Endothelial cell of umbilical vein (primary cell): ENCODE measurements around the gene CELF2. TPM values are rescaled to one million over a fixed set of nuclear protein-coding genes. Genes with fewer than 3 reads are reported as not detected.

ENCODE experiments used
- BruUV-seq: library from RNA; stranded (reverse); fragments of 400-500 nt; replicated peaks from 2 replicates; lab custom pipeline; 2021; lab: Mats Ljungman, UMichigan
- CTCF ChIA-PET: fragments of 300-600, 350-600 bp; sonication (Branson Sonifier 250); formaldehyde crosslinking; loops from one replicate; lab custom pipeline; 2021; ENCODE audit warnings: antibody characterized with exemption, inconsistent platforms; lab: Charles Lee
- POLR2A ChIA-PET: fragments of 300-600, 350-600 bp; sonication (Branson Sonifier 250); formaldehyde crosslinking; loops from one replicate; lab custom pipeline; 2021; ENCODE audit warnings: antibody characterized with exemption, inconsistent platforms; lab: Charles Lee
- DNase-seq: peaks from one replicate; pipeline ENCODE4 v3.0.0-alpha.2; 2011; ENCODE audit warnings: low read depth, low spot score
- FAIRE-seq: peaks from 2 replicates; lab custom pipeline; 2011; peaks lifted over from hg19 to GRCh38; lab: Jason Lieb, UNC
- H2AFZ ChIP-seq: 2 replicates; pipeline ENCODE4 v1.6.0; 2012; ENCODE audit warnings: low read depth, low read length, control low read depth, inconsistent platforms
- H3K27ac ChIP-seq: 2 replicates; pipeline ENCODE4 v1.5.1; 2011; ENCODE audit warnings: low read depth, mild to moderate bottlenecking, control low read depth, low read length, moderate library complexity; ENCODE audit not compliant: insufficient read depth
- H3K27me3 ChIP-seq, 2 experiments: 2 replicates each; pipeline versions ENCODE4 v1.6.0 to v1.6.1; 2011; ENCODE audit warnings: low read length in 2 of 2, mixed read lengths in 1 of 2; ENCODE audit not compliant: control insufficient read depth in 2 of 2, insufficient read depth in 2 of 2
- H3K36me3 ChIP-seq, 2 experiments: 2 replicates in 1 of 2; 3 replicates in 1 of 2; pipeline ENCODE4 v1.5.1; 2011; ENCODE audit warnings: low read length in 2 of 2, mild to moderate bottlenecking in 1 of 2, moderate library complexity in 1 of 2; ENCODE audit not compliant: control insufficient read depth in 2 of 2, insufficient read depth in 2 of 2; ENCODE audit errors: extremely low read depth in 1 of 2
- H3K4me1 ChIP-seq: 3 replicates; pipeline ENCODE4 v1.5.1; 2011; ENCODE audit warnings: mild to moderate bottlenecking, low read length; ENCODE audit not compliant: control insufficient read depth, insufficient read depth; ENCODE audit errors: extremely low read depth
- H3K4me2 ChIP-seq: 2 replicates; pipeline ENCODE4 v1.6.1; 2011; ENCODE audit warnings: low read length, control low read depth, mixed read lengths; ENCODE audit not compliant: insufficient read depth
- H3K4me3 ChIP-seq, 3 experiments: fragments of 200-600 bp in 1 of 3; sonication (generic), shearing (Covaris generic) in 1 of 3; replicated peaks in 1 of 3; 2 replicates each; pipeline ENCODE4 v1.5.1; 2011 to 2016; ENCODE audit warnings: control low read depth in 3 of 3, low read length in 3 of 3, mild to moderate bottlenecking in 2 of 3, inconsistent platforms in 1 of 3, low read depth in 1 of 3, moderate library complexity in 1 of 3; ENCODE audit not compliant: insufficient read depth in 1 of 3
- H3K79me2 ChIP-seq: 2 replicates; pipeline ENCODE4 v1.6.0; 2012; ENCODE audit warnings: low read length, inconsistent platforms; ENCODE audit not compliant: control insufficient read depth, insufficient read depth
- H3K9ac ChIP-seq: replicated peaks from 2 replicates; pipeline ENCODE3; 2011; ENCODE audit warnings: low read length, control low read depth; ENCODE audit not compliant: insufficient read depth; ENCODE audit errors: extremely low read depth
- H3K9me1 ChIP-seq: replicated peaks from 3 replicates; pipeline ENCODE4 v1.6.0; 2011; ENCODE audit warnings: mild to moderate bottlenecking, low read length; ENCODE audit not compliant: control insufficient read depth, insufficient read depth; ENCODE audit errors: extremely low read depth
- H3K9me3 ChIP-seq: replicated peaks from 2 replicates; pipeline ENCODE4 v1.5.1; 2012; ENCODE audit warnings: low read length, inconsistent platforms; ENCODE audit not compliant: control insufficient read depth, insufficient read depth
- H4K20me1 ChIP-seq: replicated peaks from 2 replicates; pipeline ENCODE3; 2011; ENCODE audit warnings: mild to moderate bottlenecking, low read length; ENCODE audit not compliant: control insufficient read depth, insufficient read depth; ENCODE audit errors: extremely low read depth
- EZH2 ChIP-seq: IDR thresholded peaks from 2 replicates; pipeline ENCODE4 v1.6.1; 2012; ENCODE audit warnings: borderline replicate concordance, low read depth, mild to moderate bottlenecking, moderate library complexity, low read length, inconsistent platforms; ENCODE audit not compliant: severe bottlenecking
- GATA2 ChIP-seq: IDR thresholded peaks from 2 replicates; pipeline ENCODE4 v1.7.0; 2011; ENCODE audit warnings: low read depth, mild to moderate bottlenecking, moderate library complexity, mixed read lengths, low read length; ENCODE audit not compliant: insufficient read length, insufficient read depth
- POLR2A ChIP-seq: IDR thresholded peaks from 2 replicates; pipeline ENCODE4 v1.6.1; 2012; ENCODE audit warnings: low read depth, mild to moderate bottlenecking, control low read depth, low read length
- dilution Hi-C: fragments of 300-500 bp; cut with MboI; formaldehyde crosslinking; loops from one replicate; pipeline ENCODE4 v1.15.0; 2019; ENCODE audit warnings: low sequenced_read_pairs; ENCODE audit not compliant: extremely low pct_ligation_motif_present
- intact Hi-C: fragments of 100-400 bp; cut with micrococcal nuclease; formaldehyde crosslinking; loops from one replicate; pipeline ENCODE4 v1.10.0; 2022
- polyA plus RNA-seq, 4 experiments: library from polyadenylated mRNA; depleted of rRNA in 3 of 4; stranded (reverse) in 3 of 4; unstranded in 1 of 4; fragments of >200 nt; gene quantifications; 2 replicates each; pipeline versions ENCODE4 v1.2.1 to v1.2.3, GENCODE V29; 2011 to 2012; ENCODE audit warnings: missing spikeins in 1 of 4
- total RNA-seq: library from RNA; stranded (reverse); gene quantifications from 2 replicates; pipeline ENCODE4 v1.2.3, GENCODE V29; 2021

Gene CELF2
- total and polyA plus RNA-seq, 2 donors (not counting 3 experiments of a cell fraction or from before 2014, with no cell fraction given) = 21.6 to 42.6 TPM

- no peaks in the 10 kb centered on the region for H3K9me1 ChIP-seq
- no peaks in the 10 kb centered on the region for H3K79me2 ChIP-seq
- no peak overlapping the region for H3K9ac ChIP-seq
- no peak overlapping the region for H3K27ac ChIP-seq
- intact Hi-C loops (loop anchor here (5.0 to 10.0 kb wide), 4 partner anchors 106 to 1666 kb away; no protein-coding TSS in a partner anchor), dilution Hi-C loops (no loop called here)
- H4K20me1 ChIP-seq = no peaks in the 10 kb centered on the region
- no peaks in the 10 kb centered on the region for H3K4me1 ChIP-seq
- H3K9me3 ChIP-seq = no peaks in the 10 kb centered on the region
- ChIA-PET POLR2A (no interaction called here), CTCF (interaction anchor here (4.6 kb wide), 1 partner anchor 1930 kb away, joined by 82 read pairs; no protein-coding TSS in a partner anchor)
- H3K36me3 ChIP-seq = no peaks in the 10 kb centered on the region
- no peak overlapping the region for H3K4me2 ChIP-seq
- no TSS peak for BruUV-seq
- no peaks in the 10 kb centered on the region for H3K27me3 ChIP-seq
- no peak overlapping the region for H2AFZ ChIP-seq
- DNase-seq = no peak
- no peak for FAIRE-seq
- no peak for TF ChIP-seq EZH2
- no peak for TF ChIP-seq POLR2A
- H3K4me3 ChIP-seq = no peak overlapping the region
Observed at GRCh38 chr10:11272915-11273389, 255.3 kb downstream of the CELF2 start.

GRCh38 chr10:11274452-11274851, 256.8 kb downstream of the CELF2 start:
- no peaks in the 10 kb centered on the region for H3K4me1 ChIP-seq
- CTCF ChIA-PET = no interaction called here
- intact Hi-C loops (loop anchor here (5.0 to 10.0 kb wide), 4 partner anchors 107 to 1667 kb away; no protein-coding TSS in a partner anchor), dilution Hi-C loops (no loop called here)
- H3K27me3 ChIP-seq = no peaks in the 10 kb centered on the region
- H3K4me2 ChIP-seq = no peak overlapping the region
- H3K79me2 ChIP-seq = no peaks in the 10 kb centered on the region
- FAIRE-seq (no peak), DNase-seq (no peak)
- no peaks in the 10 kb centered on the region for H3K9me3 ChIP-seq
- peaks cover 0 to 1% of the 10 kb centered on the region in 2 experiments for H3K36me3 ChIP-seq
- TF ChIP-seq GATA2 = no peak
- TF ChIP-seq POLR2A = no peak
- no peak overlapping the region for H3K4me3 ChIP-seq
- H3K9ac ChIP-seq = no peak overlapping the region
- H2AFZ ChIP-seq = no peak overlapping the region
- H4K20me1 ChIP-seq = no peaks in the 10 kb centered on the region
- H3K9me1 ChIP-seq = no peaks in the 10 kb centered on the region
- BruUV-seq = no TSS peak
- no peak overlapping the region for H3K27ac ChIP-seq
- POLR2A ChIA-PET = no interaction called here
